Liver (tissue), 3 donors: ENCODE data around the gene AK3.
"Not testable (repeated sequence)": the region's sequence is repeated elsewhere in the genome, so short reads cannot be mapped to it uniquely, and the experiment has no call there.

ENCODE experiments used
- CTCF ChIP-seq: fragments of 150-350 bp; IDR thresholded peaks from 2 replicates; pipeline ENCODE4 v1.5.1; 2017; ENCODE audit warnings: improper control_type of control experiment, low read depth, low read length; ENCODE audit not compliant: missing input control
- RAD21 ChIP-seq, 2 donors: IDR thresholded peaks; 2 replicates each; pipeline ENCODE4 v1.6.1; 2016; ENCODE audit warnings: antibody characterized with exemption in 2 of 2, mild to moderate bottlenecking in 2 of 2
- donor health status: healthy.
- donor health status: healthy.

- not testable (repeated sequence) for TF ChIP-seq CTCF; RAD21 (IDR thresholded peaks at IDR 0.05)
Measured at GRCh38 chr9:4754530-4754929, 13.5 kb upstream of the AK3 start.
